ENCODE results near the gene PFDN4.
A peak's percentile ranks its signal among the peaks of the same experiment; 100 is the strongest.
"Not testable (repeated sequence)": the region's sequence is repeated elsewhere in the genome, so short reads cannot be mapped to it uniquely, and the experiment has no call there.

PFDN4 gene

GRCh38 chr20:54227751-54228150, 19.9 kb downstream of the PFDN4 start:
- DNase-seq: no peak

- DNase-seq: no peak
Measured at GRCh38 chr20:54228841-54229240, 21.0 kb downstream of the PFDN4 start.

GRCh38 chr20:54229566-54230160, 21.8 kb downstream of the PFDN4 start:
- no peak for DNase-seq

GRCh38 chr20:54231036-54231435, 23.1 kb downstream of the PFDN4 start:
- no peak for DNase-seq

GRCh38 chr20:54234991-54235390, 27.1 kb downstream of the PFDN4 start:
- peak; percentile 27 to 80 for DNase-seq

GRCh38 chr20:54237116-54237943, 29.4 kb downstream of the PFDN4 start:
- no peak for DNase-seq

- no peak for DNase-seq
Measured at GRCh38 chr20:54244113-54244512, 36.2 kb downstream of the PFDN4 start.

GRCh38 chr20:54248705-54249104, 40.8 kb downstream of the PFDN4 start:
- DNase-seq: not testable (repeated sequence)

- peak in 1 of 2 experiments; percentile 99 for DNase-seq
Measured at GRCh38 chr20:54250691-54251090, 42.8 kb downstream of the PFDN4 start.

- peak; percentile 98 to 99 for DNase-seq
Measured at GRCh38 chr20:54251096-54251495, 43.2 kb downstream of the PFDN4 start.

GRCh38 chr20:54254596-54254995, 46.7 kb downstream of the PFDN4 start:
- DNase-seq: no peak

GRCh38 chr20:54255157-54255556, 47.3 kb downstream of the PFDN4 start:
- DNase-seq: no peak

GRCh38 chr20:54256202-54256601, 48.3 kb downstream of the PFDN4 start:
- DNase-seq: no peak

GRCh38 chr20:54257071-54257816, 49.4 kb downstream of the PFDN4 start:
- no peak for DNase-seq

- no peak for DNase-seq
Measured at GRCh38 chr20:54260116-54260515, 52.2 kb downstream of the PFDN4 start.

- DNase-seq: no peak
Measured at GRCh38 chr20:54262671-54263070, 54.8 kb downstream of the PFDN4 start.

- DNase-seq: no peak
Measured at GRCh38 chr20:54263116-54263690, 55.3 kb downstream of the PFDN4 start.

GRCh38 chr20:54265791-54266190, 57.9 kb downstream of the PFDN4 start:
- DNase-seq: not testable (repeated sequence)

- DNase-seq: no peak
Measured at GRCh38 chr20:54266844-54267243, 59.0 kb downstream of the PFDN4 start.

- no peak for DNase-seq
Measured at GRCh38 chr20:54267483-54268003, 59.7 kb downstream of the PFDN4 start.

- DNase-seq: no peak
Measured at GRCh38 chr20:54268941-54269340, 61.1 kb downstream of the PFDN4 start.

All from NCI-H524 (cell line).